Measurements from ENCODE around the gene VEPH1.

VEPH1 gene

GRCh38 chr3:157502916-157503595 lies at the start of gene VEPH1:
Gene VEPH1, minus strand, starts transcription at chr3:157503416. Its CDS starts 8,067 bp downstream, at chr3:157495349.
- peak; percentile 47 for DNase-seq

GRCh38 chr3:157551961-157552360 lies 48.7 kb upstream of the VEPH1 start:
- no peak for DNase-seq

- no peak for DNase-seq
Observed at GRCh38 chr3:157549498-157549897, 46.3 kb upstream of the VEPH1 start.

GRCh38 chr3:157544501-157545130 lies 41.4 kb upstream of the VEPH1 start:
- DNase-seq, result peak; percentile 18

- DNase-seq, result no peak
Observed at GRCh38 chr3:157543501-157544035, 40.4 kb upstream of the VEPH1 start.

GRCh38 chr3:157542711-157543500 lies 39.7 kb upstream of the VEPH1 start:
- peak; percentile 79 for DNase-seq

GRCh38 chr3:157541506-157542236 lies 38.5 kb upstream of the VEPH1 start:
- no peak for DNase-seq

GRCh38 chr3:157540656-157541055 lies 37.4 kb upstream of the VEPH1 start:
- DNase-seq, result no peak

- DNase-seq, result no peak
Observed at GRCh38 chr3:157535667-157536066, 32.5 kb upstream of the VEPH1 start.

GRCh38 chr3:157534725-157535161 lies 31.5 kb upstream of the VEPH1 start:
- DNase-seq, result no peak

- peak; percentile 90 for DNase-seq
Observed at GRCh38 chr3:157533298-157534070, 30.3 kb upstream of the VEPH1 start.

GRCh38 chr3:157532529-157533297 lies 29.5 kb upstream of the VEPH1 start:
- peak; percentile 93 for DNase-seq

GRCh38 chr3:157531771-157532170 lies 28.6 kb upstream of the VEPH1 start:
- peak; percentile 27 for DNase-seq

- peak; percentile 62 for DNase-seq
Observed at GRCh38 chr3:157531301-157531660, 28.1 kb upstream of the VEPH1 start.

- peak; percentile 70 for DNase-seq
Observed at GRCh38 chr3:157530637-157531300, 27.6 kb upstream of the VEPH1 start.

GRCh38 chr3:157529751-157530150 lies 26.5 kb upstream of the VEPH1 start:
- no peak for DNase-seq

- DNase-seq, result no peak
Observed at GRCh38 chr3:157529085-157529484, 25.9 kb upstream of the VEPH1 start.

- peak; percentile 45 for DNase-seq
Observed at GRCh38 chr3:157527131-157527881, 24.1 kb upstream of the VEPH1 start.

GRCh38 chr3:157526036-157526435 lies 22.8 kb upstream of the VEPH1 start:
- no peak for DNase-seq

- peak; percentile 24 for DNase-seq
Observed at GRCh38 chr3:157523814-157524213, 20.6 kb upstream of the VEPH1 start.

Measured in EL (cell line).